K562 (cell line): ENCODE data around the gene SLC29A3.

Experiments used
- ATF7 ChIP-seq: fragments of 450-650 bp; IDR thresholded peaks from 2 replicates; pipeline ENCODE4 v1.7.1; 2014; ENCODE audit warnings: mild to moderate bottlenecking, moderate library complexity
- COPS2 ChIP-seq: fragments of 450-650 bp; conservative IDR thresholded peaks from 2 replicates; pipeline ENCODE4 v1.6.1; 2016; ENCODE audit warnings: mild to moderate bottlenecking, moderate library complexity
- RBM17 ChIP-seq: fragments of 200-400 bp; formaldehyde crosslinking; IDR thresholded peaks from 2 replicates; pipeline ENCODE4 v1.6.1; 2017; ENCODE audit warnings: low read depth, mild to moderate bottlenecking, low read length, borderline replicate concordance
- TF ChIP-seq, protein P1 (sequence below): sonication (generic); formaldehyde crosslinking; IDR thresholded peaks from 2 replicates; pipeline ENCODE4 v1.4.0; 2020; ENCODE audit warnings: mild to moderate bottlenecking, missing genetic modification reagents

DNA sequence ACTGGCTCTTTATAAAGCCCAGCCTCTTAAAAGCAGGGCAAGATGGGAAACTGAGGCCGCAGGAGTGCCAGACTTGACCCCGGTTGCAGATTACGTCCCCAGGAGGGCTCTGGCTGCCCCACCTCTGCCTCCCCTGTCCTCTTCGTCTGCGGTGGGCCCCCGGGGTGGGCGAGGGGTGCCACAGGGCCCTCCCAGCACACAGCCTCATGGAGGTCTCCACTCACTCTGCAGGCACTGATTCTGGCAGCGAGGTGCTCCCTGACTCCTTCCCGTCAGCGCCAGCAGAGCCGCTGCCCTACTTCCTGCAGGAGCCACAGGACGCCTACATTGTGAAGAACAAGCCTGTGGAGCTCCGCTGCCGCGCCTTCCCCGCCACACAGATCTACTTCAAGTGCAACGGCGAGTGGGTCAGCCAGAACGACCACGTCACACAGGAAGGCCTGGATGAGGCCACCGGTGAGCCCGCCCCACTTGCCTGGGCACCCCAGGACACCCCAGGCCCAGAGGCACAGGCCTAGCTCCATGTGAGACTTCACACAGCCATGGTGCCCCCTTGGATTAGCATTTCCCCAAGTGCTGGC lies 39.4 kb upstream of the SLC29A3 start:
- TF ChIP-seq COPS2 (no peak), RBM17 (no peak), ATF7 (no peak)
- TF ChIP-seq, protein P1, sequence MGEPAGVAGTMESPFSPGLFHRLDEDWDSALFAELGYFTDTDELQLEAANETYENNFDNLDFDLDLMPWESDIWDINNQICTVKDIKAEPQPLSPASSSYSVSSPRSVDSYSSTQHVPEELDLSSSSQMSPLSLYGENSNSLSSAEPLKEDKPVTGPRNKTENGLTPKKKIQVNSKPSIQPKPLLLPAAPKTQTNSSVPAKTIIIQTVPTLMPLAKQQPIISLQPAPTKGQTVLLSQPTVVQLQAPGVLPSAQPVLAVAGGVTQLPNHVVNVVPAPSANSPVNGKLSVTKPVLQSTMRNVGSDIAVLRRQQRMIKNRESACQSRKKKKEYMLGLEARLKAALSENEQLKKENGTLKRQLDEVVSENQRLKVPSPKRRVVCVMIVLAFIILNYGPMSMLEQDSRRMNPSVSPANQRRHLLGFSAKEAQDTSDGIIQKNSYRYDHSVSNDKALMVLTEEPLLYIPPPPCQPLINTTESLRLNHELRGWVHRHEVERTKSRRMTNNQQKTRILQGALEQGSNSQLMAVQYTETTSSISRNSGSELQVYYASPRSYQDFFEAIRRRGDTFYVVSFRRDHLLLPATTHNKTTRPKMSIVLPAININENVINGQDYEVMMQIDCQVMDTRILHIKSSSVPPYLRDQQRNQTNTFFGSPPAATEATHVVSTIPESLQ (CRISPR knock-in tag), result no peak
